Panc1 (cell line): ENCODE data around the gene HLA-DRB1. TPM values are rescaled to one million over a fixed set of nuclear protein-coding genes. Genes with fewer than 3 reads are reported as not detected.

ENCODE experiments used
- ATAC-seq: fragments of 200-7000 bp; cut with Tn5 transposase; 2 replicates; pipeline ENCODE4 v1.9.1; 2020; ENCODE audit warnings: mild to moderate bottlenecking, moderate library complexity
- BruUV-seq: library from RNA; stranded (reverse); fragments of 400-500 nt; replicated peaks from 2 replicates; lab custom pipeline; 2021; lab: Mats Ljungman, UMichigan
- CTCF ChIA-PET: fragments of 300-600 bp; sonication (Branson Sonifier 250); formaldehyde crosslinking; loops from one replicate; lab custom pipeline; 2022; ENCODE audit warnings: antibody characterized with exemption; lab: Charles Lee
- POLR2A ChIA-PET: fragments of 300-600 bp; sonication (Branson Sonifier 250); formaldehyde crosslinking; loops from one replicate; lab custom pipeline; 2022; ENCODE audit warnings: antibody characterized with exemption; lab: Charles Lee
- DNase-seq: peaks from one replicate; pipeline ENCODE4 v3.0.0-alpha.2; 2010; ENCODE audit warnings: low read depth, low spot score
- H3K27ac ChIP-seq: 2 replicates; pipeline ENCODE4 v1.5.1; 2011; ENCODE audit warnings: mild to moderate bottlenecking, low read length, inconsistent platforms
- H3K27me3 ChIP-seq: fragments of 200-500 bp; sonication (Bioruptor generic); 2 replicates; pipeline ENCODE4 v1.6.0; 2014; ENCODE audit warnings: low read length, inconsistent platforms; ENCODE audit not compliant: control insufficient read depth, insufficient read depth
- H3K36me3 ChIP-seq: fragments of 200-500 bp; sonication (Bioruptor generic); 2 replicates; pipeline ENCODE4 v1.5.1; 2014; ENCODE audit warnings: inconsistent platforms, mild to moderate bottlenecking, low read length, moderate library complexity; ENCODE audit not compliant: control insufficient read depth, insufficient read depth
- H3K4me1 ChIP-seq: 2 replicates; pipeline ENCODE4 v1.5.1; 2011; ENCODE audit warnings: inconsistent platforms, mild to moderate bottlenecking, low read length, moderate library complexity; ENCODE audit not compliant: control insufficient read depth, insufficient read depth
- H3K4me3 ChIP-seq, 2 experiments: 2 replicates each; pipeline ENCODE4 v1.5.1; 2011 to 2012; ENCODE audit warnings: low read depth in 2 of 2, low read length in 2 of 2, mild to moderate bottlenecking in 2 of 2, inconsistent platforms in 1 of 2, moderate library complexity in 1 of 2
- H3K9me3 ChIP-seq: fragments of 200-500 bp; sonication (Bioruptor generic); 2 replicates; pipeline ENCODE4 v1.5.1; 2014; ENCODE audit warnings: low read depth, mild to moderate bottlenecking, inconsistent platforms, low read length, moderate library complexity; ENCODE audit not compliant: control insufficient read depth, insufficient read depth
- CTCF ChIP-seq: fragments of 450-650 bp; IDR thresholded peaks from 2 replicates; pipeline ENCODE4 v1.5.1; 2017; ENCODE audit warnings: mild to moderate bottlenecking
- POLR2AphosphoS5 ChIP-seq: IDR thresholded peaks from 2 replicates; pipeline ENCODE4 v1.6.1; 2012; ENCODE audit warnings: mild to moderate bottlenecking, low read depth, low read length, moderate library complexity
- REST ChIP-seq, 2 experiments: IDR thresholded peaks; 2 replicates each; pipeline ENCODE4 v1.6.1; 2011 to 2012; ENCODE audit warnings: low read depth in 2 of 2, control low read depth in 1 of 2, low read length in 1 of 2, mild to moderate bottlenecking in 1 of 2, moderate library complexity in 1 of 2; ENCODE audit not compliant: insufficient read depth in 1 of 2
- SIN3A ChIP-seq: IDR thresholded peaks from 2 replicates; pipeline ENCODE4 v1.6.1; 2012; ENCODE audit warnings: low read depth, mild to moderate bottlenecking, low read length, moderate library complexity, borderline replicate concordance; ENCODE audit not compliant: insufficient read depth
- TCF7L2 ChIP-seq: IDR thresholded peaks from 2 replicates; pipeline ENCODE4 v1.6.1; 2011; ENCODE audit warnings: mild to moderate bottlenecking, low read depth, low read length, inconsistent platforms
- in situ Hi-C: cut with HindIII; loops from 2 replicates; pipeline ENCODE4 v1.10.0; 2016; ENCODE audit warnings: low sequenced_read_pairs, low pct_unique_long_range_greater_than_20kb
- intact Hi-C: fragments of 100-400 bp; cut with micrococcal nuclease; formaldehyde crosslinking; loops from one replicate; pipeline ENCODE4 v1.10.0; 2022; ENCODE audit not compliant: unreplicated experiment
- total RNA-seq: library from RNA; stranded (reverse); gene quantifications from one replicate; pipeline ENCODE4 v1.2.1, GENCODE V29; 2021; ENCODE audit not compliant: unreplicated experiment

The HLA-DRB1 gene
- total RNA-seq, 1 experiment from 2014 or later, result 1.1 TPM

- in situ Hi-C loops, result no loop called here
- intact Hi-C loops, result no loop called here
- BruUV-seq, result no TSS peak
- POLR2A ChIA-PET, result no interaction called here
- no peak for DNase-seq
- H3K4me3 ChIP-seq, result no peak overlapping the region
- TF ChIP-seq SIN3A (no peak), TCF7L2 (no peak), CTCF (no peak)
- no peaks in the 10 kb centered on the region for H3K4me1 ChIP-seq
- H3K9me3 ChIP-seq, result no peaks in the 10 kb centered on the region
- no peaks in the 10 kb centered on the region for H3K36me3 ChIP-seq
- H3K27me3 ChIP-seq, result no peaks in the 10 kb centered on the region
- CTCF ChIA-PET, result no interaction called here
- no peak for ATAC-seq
- no peak overlapping the region for H3K27ac ChIP-seq
These were observed 26.7 kb downstream of the HLA-DRB1 start for GRCh38 chr6:32562940-32563339.

GRCh38 chr6:32559747-32560146 lies 29.9 kb downstream of the HLA-DRB1 start:
- ChIA-PET CTCF (no interaction called here), POLR2A (no interaction called here)
- intact Hi-C loops (no loop called here), in situ Hi-C loops (no loop called here)
- Histone ChIP-seq H3K4me3 (no peak overlapping the region), H3K36me3 (no peaks in the 10 kb centered on the region), H3K4me1 (no peaks in the 10 kb centered on the region), H3K27me3 (no peaks in the 10 kb centered on the region), H3K9me3 (no peaks in the 10 kb centered on the region), H3K27ac (no peak overlapping the region)
- no peak for TF ChIP-seq TCF7L2
- TF ChIP-seq CTCF, result no peak
- no peak for TF ChIP-seq POLR2AphosphoS5
- TF ChIP-seq REST (IDR thresholded peaks at IDR 0.05; ENCODE audit: insufficient read depth in 1 of 2, low read depth in 2 of 2, low read length in 1 of 2), result no peak
- no peak for TF ChIP-seq SIN3A
- no peak for ATAC-seq
- no TSS peak for BruUV-seq
- DNase-seq, result no peak
